GM23338 (cell line): Measurements from ENCODE around the gene GRN. TPM values are rescaled to one million over a fixed set of nuclear protein-coding genes. Genes with fewer than 3 reads are reported as not detected.
A peak's percentile ranks its signal among the peaks of the same experiment; 100 is the strongest.

Experiments used
- ATAC-seq: fragments of 200-7000 bp; cut with Tn5 transposase; 3 replicates; pipeline ENCODE4 v1.9.1; 2020
- DNase-seq: peaks from one replicate; pipeline ENCODE4 v3.0.0-alpha.2; 2015; ENCODE audit warnings: low spot score
- H2AFZ ChIP-seq: fragments of 200-600 bp; sonication (generic); 2 replicates; pipeline ENCODE4 v1.8.0; 2016; ENCODE audit warnings: antibody characterized with exemption, mild to moderate bottlenecking, moderate library complexity
- H3F3A ChIP-seq: fragments of 200-600 bp; sonication (generic); replicated peaks from 2 replicates; pipeline ENCODE4 v1.8.0; 2017; ENCODE audit warnings: antibody characterized with exemption, mixed run types, low read depth
- H3K27ac ChIP-seq: fragments of 200-600 bp; sonication (generic); 2 replicates; pipeline ENCODE4 v1.6.1; 2016; ENCODE audit warnings: low read depth
- H3K27me3 ChIP-seq: fragments of 200-600 bp; sonication (generic); 2 replicates; pipeline ENCODE4 v1.8.0; 2016; ENCODE audit warnings: mild to moderate bottlenecking, mixed run types, moderate library complexity; ENCODE audit not compliant: insufficient read depth
- H3K36me3 ChIP-seq: fragments of 200-600 bp; sonication (generic); 2 replicates; pipeline ENCODE4 v1.8.0; 2016; ENCODE audit warnings: mild to moderate bottlenecking; ENCODE audit not compliant: insufficient read depth
- H3K4me1 ChIP-seq: fragments of 200-600 bp; sonication (generic); 2 replicates; pipeline ENCODE4 v1.8.0; 2016; ENCODE audit warnings: mild to moderate bottlenecking, moderate library complexity; ENCODE audit not compliant: insufficient read depth
- H3K4me2 ChIP-seq: fragments of 200-600 bp; sonication (generic); 2 replicates; pipeline ENCODE4 v1.7.1; 2017; ENCODE audit warnings: mixed run types
- H3K4me3 ChIP-seq: fragments of 200-600 bp; sonication (generic); 2 replicates; pipeline ENCODE4 v1.6.1; 2016; ENCODE audit warnings: mixed run types
- H3K79me2 ChIP-seq: fragments of 200-600 bp; sonication (generic); replicated peaks from 2 replicates; pipeline ENCODE4 v1.8.0; 2017; ENCODE audit warnings: mild to moderate bottlenecking; ENCODE audit not compliant: insufficient read depth
- H3K9me2 ChIP-seq: fragments of 200-600 bp; sonication (generic); 2 replicates; pipeline ENCODE4 v1.8.0; 2017; ENCODE audit not compliant: insufficient read depth
- H4K20me1 ChIP-seq: fragments of 200-600 bp; sonication (generic); replicated peaks from 2 replicates; pipeline ENCODE4 v1.8.0; 2017; ENCODE audit warnings: mild to moderate bottlenecking; ENCODE audit not compliant: insufficient read depth
- H3K27ac Mint-ChIP-seq: 2 replicates; pipeline ENCODE4 v1.8.0; 2020; ENCODE audit warnings: inconsistent platforms, mild to moderate bottlenecking, moderate library complexity, mixed read lengths
- H3K27me3 Mint-ChIP-seq: 3 replicates; pipeline ENCODE4 v1.8.0; 2022; ENCODE audit warnings: low read depth, mild to moderate bottlenecking, moderate library complexity, mixed read lengths, inconsistent platforms; ENCODE audit not compliant: insufficient read depth, poor library complexity
- H3K36me3 Mint-ChIP-seq: 3 replicates; pipeline ENCODE4 v1.8.0; 2021; ENCODE audit warnings: low read depth, mild to moderate bottlenecking, inconsistent platforms, moderate library complexity, mixed read lengths
- H3K4me1 Mint-ChIP-seq: 3 replicates; pipeline ENCODE4 v1.8.0; 2020; ENCODE audit warnings: mild to moderate bottlenecking, inconsistent platforms, mixed read lengths
- H3K4me3 Mint-ChIP-seq: 3 replicates; pipeline ENCODE4 v1.8.0; 2021; ENCODE audit warnings: moderate library complexity, mild to moderate bottlenecking, inconsistent platforms, mixed read lengths
- H3K9me3 Mint-ChIP-seq: 3 replicates; pipeline ENCODE4 v1.8.0; 2020; ENCODE audit warnings: moderate library complexity, mild to moderate bottlenecking, inconsistent platforms, mixed read lengths
- CREB1 ChIP-seq: fragments of 250-450 bp; sonication (Bioruptor Pico); IDR thresholded peaks from 2 replicates; pipeline ENCODE4 v1.5.0; 2020; ENCODE audit warnings: low read depth, mild to moderate bottlenecking, moderate library complexity
- CTCF ChIP-seq, 2 experiments: fragments of 200-600 bp in 1 of 2; sonication (generic) in 1 of 2; conservative IDR thresholded peaks; 2 replicates each; pipeline versions ENCODE4 v1.5.1 to v1.6.1; 2016 to 2017; ENCODE audit warnings: antibody characterized with exemption in 2 of 2, low read depth in 2 of 2, mild to moderate bottlenecking in 2 of 2, moderate library complexity in 1 of 2
- EZH2 ChIP-seq: fragments of 200-600 bp; sonication (generic); IDR thresholded peaks from one replicate; pipeline ENCODE4 v1.8.0; 2017; ENCODE audit warnings: antibody characterized with exemption, mild to moderate bottlenecking, low read depth; ENCODE audit not compliant: unreplicated experiment
- EZH2phosphoT487 ChIP-seq: fragments of 200-600 bp; sonication (generic); IDR thresholded peaks from one replicate; pipeline ENCODE4 v1.8.1; 2018; ENCODE audit warnings: antibody characterized with exemption; ENCODE audit not compliant: unreplicated experiment
- JUNB ChIP-seq: IDR thresholded peaks from one replicate; pipeline ENCODE4 v1.6.1; 2016; ENCODE audit warnings: antibody characterized with exemption; ENCODE audit not compliant: unreplicated experiment
- NANOG ChIP-seq: IDR thresholded peaks from 2 replicates; pipeline ENCODE4 v1.6.1; 2016; ENCODE audit warnings: antibody characterized with exemption, borderline replicate concordance
- POLR2AphosphoS5 ChIP-seq: IDR thresholded peaks from 2 replicates; pipeline ENCODE4 v1.6.1; 2016; ENCODE audit warnings: antibody characterized with exemption, low read depth
- REST ChIP-seq: IDR thresholded peaks from one replicate; pipeline ENCODE4 v1.6.1; 2018; ENCODE audit warnings: antibody characterized with exemption; ENCODE audit not compliant: unreplicated experiment
- STAT1 ChIP-seq: IDR thresholded peaks from one replicate; pipeline ENCODE4 v1.6.1; 2016; ENCODE audit warnings: antibody characterized with exemption; ENCODE audit not compliant: unreplicated experiment
- ZNF114 ChIP-seq: fragments of 250-450 bp; sonication (Bioruptor Pico); IDR thresholded peaks from 2 replicates; pipeline ENCODE4 v1.5.0; 2020; ENCODE audit warnings: mild to moderate bottlenecking, moderate library complexity
- ZNF331 ChIP-seq: fragments of 250-450 bp; sonication (Bioruptor Pico); IDR thresholded peaks from 2 replicates; pipeline ENCODE4 v1.5.0; 2020; ENCODE audit warnings: low read depth, mild to moderate bottlenecking, moderate library complexity
- polyA plus RNA-seq: library from polyadenylated mRNA; unstranded; fragments of >200 nt; fragmentation: Nextera tagmentation; extraction: Ambion mirVana; gene quantifications from 2 replicates; pipeline ENCODE4 v1.2.1, GENCODE V29; 2016
- total RNA-seq: library from RNA; depleted of rRNA; stranded (reverse); fragments of >200 nt; shearing (Covaris generic); gene quantifications from 2 replicates; pipeline ENCODE4 v1.2.3, GENCODE V29; 2014
- TF ChIP-seq, protein P1 (sequence below): fragments of 250-450 bp; sonication (Bioruptor Pico); IDR thresholded peaks from 2 replicates; pipeline ENCODE4 v1.5.0; 2020; ENCODE audit warnings: mild to moderate bottlenecking, moderate library complexity
- TF ChIP-seq, protein P2 (sequence below): IDR thresholded peaks from 2 replicates; pipeline ENCODE4 v1.6.1; 2016; ENCODE audit warnings: antibody characterized with exemption

GRN gene
- total and polyA plus RNA-seq, 2 experiments from 2014 or later = 101 to 216 TPM

GRCh38 chr17:44324092-44324570, 21.0 kb upstream of the GRN start:
- no peak for TF ChIP-seq POLR2AphosphoS5
- no peak for TF ChIP-seq ZNF331
- TF ChIP-seq REST = no peak
- no peak for TF ChIP-seq STAT1
- TF ChIP-seq JUNB = no peak
- TF ChIP-seq, protein P1, sequence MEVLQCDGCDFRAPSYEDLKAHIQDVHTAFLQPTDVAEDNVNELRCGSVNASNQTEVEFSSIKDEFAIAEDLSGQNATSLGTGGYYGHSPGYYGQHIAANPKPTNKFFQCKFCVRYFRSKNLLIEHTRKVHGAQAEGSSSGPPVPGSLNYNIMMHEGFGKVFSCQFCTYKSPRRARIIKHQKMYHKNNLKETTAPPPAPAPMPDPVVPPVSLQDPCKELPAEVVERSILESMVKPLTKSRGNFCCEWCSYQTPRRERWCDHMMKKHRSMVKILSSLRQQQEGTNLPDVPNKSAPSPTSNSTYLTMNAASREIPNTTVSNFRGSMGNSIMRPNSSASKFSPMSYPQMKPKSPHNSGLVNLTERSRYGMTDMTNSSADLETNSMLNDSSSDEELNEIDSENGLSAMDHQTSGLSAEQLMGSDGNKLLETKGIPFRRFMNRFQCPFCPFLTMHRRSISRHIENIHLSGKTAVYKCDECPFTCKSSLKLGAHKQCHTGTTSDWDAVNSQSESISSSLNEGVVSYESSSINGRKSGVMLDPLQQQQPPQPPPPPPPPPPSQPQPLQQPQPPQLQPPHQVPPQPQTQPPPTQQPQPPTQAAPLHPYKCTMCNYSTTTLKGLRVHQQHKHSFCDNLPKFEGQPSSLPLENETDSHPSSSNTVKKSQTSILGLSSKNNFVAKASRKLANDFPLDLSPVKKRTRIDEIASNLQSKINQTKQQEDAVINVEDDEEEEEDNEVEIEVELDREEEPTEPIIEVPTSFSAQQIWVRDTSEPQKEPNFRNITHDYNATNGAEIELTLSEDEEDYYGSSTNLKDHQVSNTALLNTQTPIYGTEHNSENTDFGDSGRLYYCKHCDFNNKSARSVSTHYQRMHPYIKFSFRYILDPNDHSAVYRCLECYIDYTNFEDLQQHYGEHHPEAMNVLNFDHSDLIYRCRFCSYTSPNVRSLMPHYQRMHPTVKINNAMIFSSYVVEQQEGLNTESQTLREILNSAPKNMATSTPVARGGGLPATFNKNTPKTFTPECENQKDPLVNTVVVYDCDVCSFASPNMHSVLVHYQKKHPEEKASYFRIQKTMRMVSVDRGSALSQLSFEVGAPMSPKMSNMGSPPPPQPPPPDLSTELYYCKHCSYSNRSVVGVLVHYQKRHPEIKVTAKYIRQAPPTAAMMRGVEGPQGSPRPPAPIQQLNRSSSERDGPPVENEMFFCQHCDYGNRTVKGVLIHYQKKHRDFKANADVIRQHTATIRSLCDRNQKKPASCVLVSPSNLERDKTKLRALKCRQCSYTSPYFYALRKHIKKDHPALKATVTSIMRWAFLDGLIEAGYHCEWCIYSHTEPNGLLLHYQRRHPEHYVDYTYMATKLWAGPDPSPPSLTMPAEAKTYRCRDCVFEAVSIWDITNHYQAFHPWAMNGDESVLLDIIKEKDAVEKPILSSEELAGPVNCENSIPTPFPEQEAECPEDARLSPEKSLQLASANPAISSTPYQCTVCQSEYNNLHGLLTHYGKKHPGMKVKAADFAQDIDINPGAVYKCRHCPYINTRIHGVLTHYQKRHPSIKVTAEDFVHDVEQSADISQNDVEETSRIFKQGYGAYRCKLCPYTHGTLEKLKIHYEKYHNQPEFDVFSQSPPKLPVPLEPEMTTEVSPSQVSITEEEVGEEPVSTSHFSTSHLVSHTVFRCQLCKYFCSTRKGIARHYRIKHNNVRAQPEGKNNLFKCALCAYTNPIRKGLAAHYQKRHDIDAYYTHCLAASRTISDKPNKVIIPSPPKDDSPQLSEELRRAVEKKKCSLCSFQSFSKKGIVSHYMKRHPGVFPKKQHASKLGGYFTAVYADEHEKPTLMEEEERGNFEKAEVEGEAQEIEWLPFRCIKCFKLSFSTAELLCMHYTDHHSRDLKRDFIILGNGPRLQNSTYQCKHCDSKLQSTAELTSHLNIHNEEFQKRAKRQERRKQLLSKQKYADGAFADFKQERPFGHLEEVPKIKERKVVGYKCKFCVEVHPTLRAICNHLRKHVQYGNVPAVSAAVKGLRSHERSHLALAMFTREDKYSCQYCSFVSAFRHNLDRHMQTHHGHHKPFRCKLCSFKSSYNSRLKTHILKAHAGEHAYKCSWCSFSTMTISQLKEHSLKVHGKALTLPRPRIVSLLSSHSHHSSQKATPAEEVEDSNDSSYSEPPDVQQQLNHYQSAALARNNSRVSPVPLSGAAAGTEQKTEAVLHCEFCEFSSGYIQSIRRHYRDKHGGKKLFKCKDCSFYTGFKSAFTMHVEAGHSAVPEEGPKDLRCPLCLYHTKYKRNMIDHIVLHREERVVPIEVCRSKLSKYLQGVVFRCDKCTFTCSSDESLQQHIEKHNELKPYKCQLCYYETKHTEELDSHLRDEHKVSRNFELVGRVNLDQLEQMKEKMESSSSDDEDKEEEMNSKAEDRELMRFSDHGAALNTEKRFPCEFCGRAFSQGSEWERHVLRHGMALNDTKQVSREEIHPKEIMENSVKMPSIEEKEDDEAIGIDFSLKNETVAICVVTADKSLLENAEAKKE = no peak
- no peak for TF ChIP-seq EZH2phosphoT487
- no peak for TF ChIP-seq ZNF114
- no peak for TF ChIP-seq EZH2
- TF ChIP-seq NANOG = no peak
- no peak for TF ChIP-seq CREB1 (CRISPR knock-in tag)
- TF ChIP-seq, protein P2, sequence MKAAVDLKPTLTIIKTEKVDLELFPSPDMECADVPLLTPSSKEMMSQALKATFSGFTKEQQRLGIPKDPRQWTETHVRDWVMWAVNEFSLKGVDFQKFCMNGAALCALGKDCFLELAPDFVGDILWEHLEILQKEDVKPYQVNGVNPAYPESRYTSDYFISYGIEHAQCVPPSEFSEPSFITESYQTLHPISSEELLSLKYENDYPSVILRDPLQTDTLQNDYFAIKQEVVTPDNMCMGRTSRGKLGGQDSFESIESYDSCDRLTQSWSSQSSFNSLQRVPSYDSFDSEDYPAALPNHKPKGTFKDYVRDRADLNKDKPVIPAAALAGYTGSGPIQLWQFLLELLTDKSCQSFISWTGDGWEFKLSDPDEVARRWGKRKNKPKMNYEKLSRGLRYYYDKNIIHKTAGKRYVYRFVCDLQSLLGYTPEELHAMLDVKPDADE = no peak
- TF ChIP-seq CTCF (conservative IDR thresholded peaks at IDR 0.05; ENCODE audit: low read depth in 2 of 2) = no peak
- peak overlapping the region; percentile 92 for H3K4me3 Mint-ChIP-seq
- Histone ChIP-seq H3F3A (peaks cover 8% of the 10 kb centered on the region; the same call in 1 of the 2 replicates), H3K27ac (no peak overlapping the region), H4K20me1 (no peaks in the 10 kb centered on the region), H3K36me3 (0 out of 2 replicates have a peak, but pooled peaks cover 4% of the 10 kb centered on the region), H2AFZ (no peak overlapping the region), H3K9me2 (no peaks in the 10 kb centered on the region), H3K4me3 (peak overlapping the region; percentile 89), H3K27me3 (peaks cover 16% of the 10 kb centered on the region), H3K79me2 (peaks cover 9% of the 10 kb centered on the region), H3K4me1 (no peaks in the 10 kb centered on the region; the same call in 1 of the 2 replicates), H3K4me2 (peak overlapping the region; percentile 92)
- peaks cover 12% of the 10 kb centered on the region for H3K4me1 Mint-ChIP-seq
- ATAC-seq (peak; percentile 2; the same call in 1 of the 3 replicates), DNase-seq (no peak)
- peaks cover 32% of the 10 kb centered on the region for H3K36me3 Mint-ChIP-seq
- peaks cover 33% of the 10 kb centered on the region for H3K27me3 Mint-ChIP-seq
- H3K27ac Mint-ChIP-seq = no peak overlapping the region; the same call in 1 of the 2 replicates
- no peaks in the 10 kb centered on the region for H3K9me3 Mint-ChIP-seq
